ENCODE results near the gene CYP46A1.
"Not testable (repeated sequence)": the region's sequence is repeated elsewhere in the genome, so short reads cannot be mapped to it uniquely, and the experiment has no call there.

CYP46A1 gene

GRCh38 chr14:99758872-99759545 lies 74.9 kb downstream of the CYP46A1 start:
- DNase-seq (ENCODE audit: low read depth): no peak

GRCh38 chr14:99759546-99759925 lies 75.4 kb downstream of the CYP46A1 start:
- no peak for DNase-seq (ENCODE audit: low read depth)

DNA sequence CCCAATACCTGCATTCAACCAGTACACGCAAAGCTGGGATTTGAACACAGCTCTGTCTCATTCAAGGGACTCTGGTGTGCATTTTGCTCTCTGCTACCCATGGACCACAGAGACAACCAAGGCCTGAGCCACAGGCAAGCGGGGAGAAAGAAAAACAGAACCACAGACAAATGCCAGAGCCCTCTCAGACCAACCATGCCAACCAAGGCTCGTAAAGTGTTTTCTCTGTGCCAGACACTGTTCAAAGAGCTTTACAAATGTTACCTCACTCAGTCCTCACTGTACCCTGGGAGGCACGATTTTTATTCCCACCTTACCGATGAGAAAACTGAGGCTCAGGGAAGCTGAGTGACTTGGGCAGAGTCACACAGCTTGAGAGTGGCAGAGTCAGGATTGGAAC lies 76.7 kb downstream of the CYP46A1 start:
- DNase-seq (ENCODE audit: low read depth): no peak

- DNase-seq (ENCODE audit: low read depth): not testable (repeated sequence)
These were observed 78.8 kb downstream of the CYP46A1 start for GRCh38 chr14:99762911-99763310.

DNA sequence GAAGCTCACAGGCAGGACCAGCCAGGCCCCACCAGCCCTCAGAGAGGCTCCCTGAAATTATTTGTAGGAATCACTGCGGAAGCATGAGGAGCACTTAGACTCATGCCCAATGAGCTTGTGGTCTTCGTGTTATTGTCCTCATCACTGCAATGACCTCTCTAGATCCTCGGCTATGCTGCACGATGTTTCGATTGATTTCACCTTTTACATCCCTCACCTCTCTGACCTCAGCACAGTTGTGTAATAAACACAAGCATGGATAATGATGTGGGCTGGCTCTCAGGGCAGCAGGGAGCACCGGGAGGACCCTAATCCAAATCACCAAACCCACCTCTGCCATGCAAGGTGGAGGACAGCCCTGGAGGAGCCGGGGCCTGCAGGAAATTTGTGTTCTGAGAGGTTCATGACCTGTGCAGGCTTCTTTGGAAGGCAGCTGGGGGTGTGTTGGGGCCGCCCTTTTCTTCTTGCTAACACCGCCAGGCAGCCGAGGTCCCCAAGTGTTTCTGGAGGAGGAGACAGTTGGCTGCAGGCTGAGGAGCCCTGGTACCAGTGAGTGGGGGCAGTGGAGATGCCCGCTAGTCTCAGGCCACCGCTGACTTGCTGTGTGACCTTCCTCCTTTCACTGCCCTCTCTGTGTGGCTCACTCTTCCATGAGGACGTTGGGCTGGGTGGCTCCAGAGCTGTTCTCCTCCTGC lies 79.6 kb downstream of the CYP46A1 start:
- DNase-seq (ENCODE audit: low read depth): no peak

GRCh38 chr14:99764222-99764706 lies 80.2 kb downstream of the CYP46A1 start:
- no peak for DNase-seq (ENCODE audit: low read depth)

DNA sequence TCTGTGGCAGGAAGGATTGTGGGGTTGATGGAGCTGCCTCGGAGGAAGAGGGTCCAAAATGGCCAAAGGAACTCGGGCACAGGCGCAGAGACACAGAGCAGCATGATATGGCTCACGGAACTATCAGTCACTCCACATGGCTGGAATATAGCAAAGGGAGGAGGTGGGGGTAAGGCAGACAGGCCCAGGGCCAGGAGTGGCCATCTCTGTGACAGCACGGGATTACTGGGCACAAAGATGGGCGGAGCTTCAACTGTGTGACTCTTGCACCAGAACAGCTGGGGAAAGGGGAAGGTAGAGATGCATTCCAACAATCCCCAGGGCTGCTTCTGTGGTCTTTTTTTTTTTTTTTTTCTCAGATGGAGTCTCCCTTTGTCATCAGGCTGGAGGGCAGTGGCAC lies 84.3 kb downstream of the CYP46A1 start:
- no peak for DNase-seq (ENCODE audit: low read depth)

- DNase-seq (ENCODE audit: low read depth): no peak
These were observed 85.0 kb downstream of the CYP46A1 start for GRCh38 chr14:99769123-99769522.

DNA sequence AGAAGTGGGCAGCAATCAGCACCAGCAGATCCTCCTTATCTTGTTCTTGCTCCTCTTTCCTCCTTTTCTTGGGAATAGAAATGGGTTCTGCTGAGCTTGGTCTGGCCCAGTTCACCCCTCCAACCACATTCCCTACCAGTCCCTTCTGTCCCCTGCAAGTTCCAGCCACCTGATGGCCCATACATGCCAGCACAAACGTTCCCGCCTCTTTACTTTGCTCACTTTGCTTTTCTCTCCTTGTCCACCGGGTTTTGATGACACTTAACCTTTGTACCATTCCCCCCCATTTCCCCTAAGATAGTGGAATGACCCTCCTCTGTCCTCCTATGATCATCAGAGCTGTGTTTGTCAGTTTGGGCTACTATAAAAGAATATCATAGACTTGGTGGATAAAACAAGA lies 85.7 kb downstream of the CYP46A1 start:
- no peak for DNase-seq (ENCODE audit: low read depth)

GRCh38 chr14:99772371-99773283 lies 88.5 kb downstream of the CYP46A1 start:
- DNase-seq (ENCODE audit: low read depth): no peak

- DNase-seq (ENCODE audit: low read depth): no peak
These were observed 89.7 kb downstream of the CYP46A1 start for GRCh38 chr14:99773521-99774497.

GRCh38 chr14:99774556-99775307 lies 90.6 kb downstream of the CYP46A1 start:
- no peak for DNase-seq (ENCODE audit: low read depth)

DNA sequence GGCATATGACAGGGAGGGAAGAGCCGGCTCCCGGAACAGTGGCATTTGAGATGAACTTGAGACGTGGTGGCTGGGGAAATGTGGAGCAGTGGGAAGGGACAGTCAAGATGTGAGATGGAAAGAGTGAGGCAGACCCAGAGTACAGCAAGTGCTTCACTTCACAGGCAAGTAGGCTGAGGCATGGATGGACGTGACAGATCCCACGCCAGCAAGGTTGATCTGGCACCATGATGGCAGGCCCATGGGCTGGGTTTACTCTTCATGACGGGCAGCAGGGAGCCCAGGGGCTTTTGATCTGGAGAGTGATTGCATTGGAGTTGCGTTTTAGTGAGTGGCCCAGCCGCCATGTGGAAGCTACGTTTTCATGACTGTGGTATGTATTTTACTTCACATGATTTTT lies 91.3 kb downstream of the CYP46A1 start:
- DNase-seq (ENCODE audit: low read depth): no peak
